Neural cell (in vitro differentiated cells): ENCODE data around the gene WDR49.

ENCODE experiments used
- EP300 ChIP-seq: fragments of 450-650 bp; conservative IDR thresholded peaks from 2 replicates; pipeline ENCODE4 v1.6.1; 2014; ENCODE audit warnings: antibody characterized with exemption, mild to moderate bottlenecking, moderate library complexity; ENCODE audit not compliant: poor library complexity, severe bottlenecking
- MXI1 ChIP-seq: fragments of 450-650 bp; conservative IDR thresholded peaks from 2 replicates; pipeline ENCODE4 v1.6.1; 2014; ENCODE audit warnings: antibody characterized with exemption, mild to moderate bottlenecking; ENCODE audit not compliant: poor library complexity, severe bottlenecking
- POLR2AphosphoS5 ChIP-seq: IDR thresholded peaks from 2 replicates; pipeline ENCODE4 v1.6.1; 2012
- RAD21 ChIP-seq: fragments of 450-650 bp; conservative IDR thresholded peaks from 2 replicates; pipeline ENCODE4 v1.6.1; 2014; ENCODE audit warnings: antibody characterized with exemption, mild to moderate bottlenecking, moderate library complexity
- SMC3 ChIP-seq: fragments of 450-650 bp; conservative IDR thresholded peaks from 2 replicates; pipeline ENCODE4 v1.6.1; 2014; ENCODE audit warnings: antibody characterized with exemption, mild to moderate bottlenecking, moderate library complexity; ENCODE audit not compliant: poor library complexity
- TAF1 ChIP-seq: IDR thresholded peaks from 2 replicates; pipeline ENCODE4 v1.6.1; 2012; ENCODE audit warnings: low read depth
- TF ChIP-seq, protein P1 (sequence below): fragments of 450-650 bp; IDR thresholded peaks from 2 replicates; pipeline ENCODE4 v1.5.1; 2014; ENCODE audit warnings: antibody characterized with exemption, mild to moderate bottlenecking, moderate library complexity; ENCODE audit not compliant: poor library complexity, severe bottlenecking

DNA sequence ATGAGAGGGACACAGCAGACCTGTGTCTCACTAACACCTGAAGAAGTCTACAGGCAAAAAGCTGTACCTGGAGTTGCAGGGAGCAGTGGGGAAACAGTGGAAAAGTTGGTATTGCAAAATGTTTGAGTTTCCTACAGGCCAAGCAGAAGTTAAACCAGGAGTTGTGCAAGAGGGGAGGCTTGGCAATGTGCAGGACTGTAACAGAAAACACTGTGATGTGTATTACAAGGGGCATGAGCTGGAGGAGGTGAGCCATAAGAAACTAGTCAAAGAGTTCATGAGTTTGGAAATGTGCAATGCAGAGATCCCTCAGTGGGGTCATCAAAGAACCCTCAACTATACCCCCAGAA lies 132.8 kb downstream of the WDR49 start:
- no peak for TF ChIP-seq RAD21
- TF ChIP-seq, protein P1, sequence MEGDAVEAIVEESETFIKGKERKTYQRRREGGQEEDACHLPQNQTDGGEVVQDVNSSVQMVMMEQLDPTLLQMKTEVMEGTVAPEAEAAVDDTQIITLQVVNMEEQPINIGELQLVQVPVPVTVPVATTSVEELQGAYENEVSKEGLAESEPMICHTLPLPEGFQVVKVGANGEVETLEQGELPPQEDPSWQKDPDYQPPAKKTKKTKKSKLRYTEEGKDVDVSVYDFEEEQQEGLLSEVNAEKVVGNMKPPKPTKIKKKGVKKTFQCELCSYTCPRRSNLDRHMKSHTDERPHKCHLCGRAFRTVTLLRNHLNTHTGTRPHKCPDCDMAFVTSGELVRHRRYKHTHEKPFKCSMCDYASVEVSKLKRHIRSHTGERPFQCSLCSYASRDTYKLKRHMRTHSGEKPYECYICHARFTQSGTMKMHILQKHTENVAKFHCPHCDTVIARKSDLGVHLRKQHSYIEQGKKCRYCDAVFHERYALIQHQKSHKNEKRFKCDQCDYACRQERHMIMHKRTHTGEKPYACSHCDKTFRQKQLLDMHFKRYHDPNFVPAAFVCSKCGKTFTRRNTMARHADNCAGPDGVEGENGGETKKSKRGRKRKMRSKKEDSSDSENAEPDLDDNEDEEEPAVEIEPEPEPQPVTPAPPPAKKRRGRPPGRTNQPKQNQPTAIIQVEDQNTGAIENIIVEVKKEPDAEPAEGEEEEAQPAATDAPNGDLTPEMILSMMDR: no peak
- no peak for TF ChIP-seq TAF1
- TF ChIP-seq SMC3: no peak
- TF ChIP-seq EP300: no peak
- TF ChIP-seq MXI1: no peak
- TF ChIP-seq POLR2AphosphoS5: no peak
